Right lobe of liver (tissue), 4 donors: ENCODE measurements around the gene MBOAT7.

Source experiments
- POLR2A ChIP-seq: fragments of 450-650 bp; IDR thresholded peaks from one replicate; pipeline ENCODE4 v1.6.1; 2017; ENCODE audit warnings: antibody characterized with exemption, mild to moderate bottlenecking
- TF ChIP-seq, protein P1 (sequence below), 4 donors: fragments of 200-600 bp in 3 of 4; fragments of 450-650 bp in 1 of 4; IDR thresholded peaks; one replicate each; pipeline versions ENCODE4 v1.5.1 to v1.8.0; 2016 to 2022; ENCODE audit warnings: antibody characterized with exemption in 4 of 4, mild to moderate bottlenecking in 2 of 4
- donor health status: DM: no; HTN: no; CAD: no.
- donor health status: DM: no; HTN: no; CAD: no.
- donor health status: DM: no; HTN: yes; CAD: no.

DNA sequence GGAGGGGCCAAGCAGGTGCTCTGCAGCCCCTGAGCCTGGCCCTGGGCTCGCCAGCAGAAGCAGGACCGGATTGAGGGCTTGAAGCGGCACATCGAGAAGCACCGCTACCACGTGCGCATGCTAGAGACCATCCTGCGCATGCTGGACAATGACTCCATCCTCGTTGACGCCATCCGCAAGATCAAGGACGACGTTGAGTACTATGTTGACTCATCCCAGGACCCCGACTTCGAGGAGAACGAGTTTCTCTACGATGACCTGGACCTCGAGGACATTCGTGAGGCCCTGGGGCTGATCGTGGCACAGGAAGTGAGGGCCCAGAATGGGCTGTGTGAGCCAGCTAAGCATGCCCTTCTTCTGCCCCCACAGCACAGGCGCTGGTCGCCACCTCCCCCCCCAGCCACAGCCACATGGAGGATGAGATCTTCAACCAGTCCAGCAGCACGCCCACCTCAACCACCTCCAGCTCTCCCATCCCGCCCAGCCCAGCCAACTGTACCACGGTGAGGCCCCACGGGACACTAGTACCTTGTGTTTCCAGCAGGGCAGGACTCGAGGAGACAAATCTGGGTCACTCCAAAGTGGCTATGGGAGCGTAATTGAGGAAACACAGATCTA is 43.7 kb downstream of the MBOAT7 start:
- no peak for TF ChIP-seq POLR2A
- TF ChIP-seq, protein P1, sequence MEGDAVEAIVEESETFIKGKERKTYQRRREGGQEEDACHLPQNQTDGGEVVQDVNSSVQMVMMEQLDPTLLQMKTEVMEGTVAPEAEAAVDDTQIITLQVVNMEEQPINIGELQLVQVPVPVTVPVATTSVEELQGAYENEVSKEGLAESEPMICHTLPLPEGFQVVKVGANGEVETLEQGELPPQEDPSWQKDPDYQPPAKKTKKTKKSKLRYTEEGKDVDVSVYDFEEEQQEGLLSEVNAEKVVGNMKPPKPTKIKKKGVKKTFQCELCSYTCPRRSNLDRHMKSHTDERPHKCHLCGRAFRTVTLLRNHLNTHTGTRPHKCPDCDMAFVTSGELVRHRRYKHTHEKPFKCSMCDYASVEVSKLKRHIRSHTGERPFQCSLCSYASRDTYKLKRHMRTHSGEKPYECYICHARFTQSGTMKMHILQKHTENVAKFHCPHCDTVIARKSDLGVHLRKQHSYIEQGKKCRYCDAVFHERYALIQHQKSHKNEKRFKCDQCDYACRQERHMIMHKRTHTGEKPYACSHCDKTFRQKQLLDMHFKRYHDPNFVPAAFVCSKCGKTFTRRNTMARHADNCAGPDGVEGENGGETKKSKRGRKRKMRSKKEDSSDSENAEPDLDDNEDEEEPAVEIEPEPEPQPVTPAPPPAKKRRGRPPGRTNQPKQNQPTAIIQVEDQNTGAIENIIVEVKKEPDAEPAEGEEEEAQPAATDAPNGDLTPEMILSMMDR (IDR thresholded peaks at IDR 0.05) = no peak
